Fibroblast of gingiva (primary cell): ENCODE results near the gene ARHGEF7.

Experiments
- DNase-seq: peaks from one replicate; pipeline ENCODE4 v3.0.0-alpha.2; 2011; ENCODE audit warnings: low read depth

The ARHGEF7 gene

DNA sequence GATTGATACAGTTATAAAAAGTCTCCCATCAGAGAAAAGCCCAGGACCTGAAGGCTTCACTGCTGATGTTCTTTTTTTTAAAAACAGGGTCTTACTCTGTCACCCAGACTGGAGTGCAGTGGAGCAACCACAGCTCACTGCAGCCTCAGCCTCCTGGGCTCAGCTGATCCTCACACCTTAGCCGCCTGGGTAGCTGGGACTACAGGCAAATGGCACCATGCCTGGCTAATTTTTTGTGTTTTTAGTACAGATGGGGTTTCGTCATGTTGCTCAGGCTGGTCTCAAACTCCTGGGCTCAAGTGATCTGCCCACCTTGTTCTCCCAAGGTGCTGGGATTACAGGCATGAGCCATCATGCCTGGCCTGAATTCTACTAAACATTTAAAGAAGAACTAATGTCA is 238.4 kb downstream of the ARHGEF7 start:
- no peak for DNase-seq

DNA sequence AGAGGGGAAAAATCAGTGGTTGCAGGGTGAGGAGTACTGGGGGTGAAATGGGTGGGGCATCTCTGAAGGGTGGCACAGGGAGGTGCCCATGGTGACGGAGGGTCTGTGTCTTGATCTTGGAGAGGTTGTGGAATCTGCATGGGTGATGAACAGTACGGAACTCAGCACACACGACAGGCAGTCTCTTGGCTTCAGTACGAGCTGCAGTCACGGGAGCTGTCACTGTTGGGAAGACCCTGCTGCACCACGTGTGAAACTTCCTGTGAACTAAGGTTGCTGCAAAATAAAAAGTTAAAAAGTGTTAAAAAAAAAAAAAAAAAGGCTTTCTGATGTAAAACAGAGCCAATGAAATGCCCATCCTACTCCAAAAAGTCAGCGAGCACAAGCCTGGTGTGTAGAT is 239.7 kb downstream of the ARHGEF7 start:
- no peak for DNase-seq
